Uterus (tissue), 4 donors: ENCODE measurements around the gene ATP11A. TPM values are rescaled to one million over a fixed set of nuclear protein-coding genes. Genes with fewer than 3 reads are reported as not detected.

Experiments
- DNase-seq, 2 donors: peaks; one replicate each; pipeline ENCODE4 v3.0.0-alpha.2; 2019 to 2020
- H3K27ac ChIP-seq, 2 donors: fragments of 200-600 bp; sonication (generic); 1 replicate in 1 of 2; 2 replicates in 1 of 2; pipeline ENCODE4 v1.5.1; 2016 to 2018
- H3K27me3 ChIP-seq, 2 donors: fragments of 200-600 bp; sonication (generic); one replicate each; pipeline ENCODE4 v1.5.1; 2018 to 2019; ENCODE audit warnings: control low read depth in 1 of 2
- H3K36me3 ChIP-seq, 2 donors: fragments of 200-600 bp; sonication (generic); one replicate each; pipeline ENCODE4 v1.5.1; 2019; ENCODE audit warnings: control low read depth in 1 of 2
- H3K4me1 ChIP-seq, 2 donors: fragments of 200-600 bp; sonication (generic); one replicate each; pipeline ENCODE4 v1.5.1; 2018 to 2019; ENCODE audit warnings: control low read depth in 1 of 2
- H3K4me3 ChIP-seq, 2 donors: fragments of 200-600 bp; sonication (generic); 1 replicate in 1 of 2; 2 replicates in 1 of 2; pipeline ENCODE4 v1.5.1; 2018 to 2019; ENCODE audit warnings: mild to moderate bottlenecking in 1 of 2
- H3K9me3 ChIP-seq, 2 donors: fragments of 200-600 bp; sonication (generic); one replicate each; pipeline ENCODE4 v1.5.1; 2019; ENCODE audit warnings: control low read depth in 1 of 2
- CTCF ChIP-seq, 4 experiments: fragments of 200-600 bp in 2 of 4; fragments of 450-650 bp in 2 of 4; sonication (generic) in 2 of 4; IDR thresholded peaks; one replicate each; pipeline ENCODE4 v1.5.1; 2016 to 2019; ENCODE audit warnings: antibody characterized with exemption in 4 of 4, mild to moderate bottlenecking in 2 of 4, moderate library complexity in 1 of 4
- POLR2A ChIP-seq, 2 donors: fragments of 450-650 bp; IDR thresholded peaks; one replicate each; pipeline ENCODE4 v1.6.1; 2016; ENCODE audit warnings: antibody characterized with exemption in 2 of 2, mild to moderate bottlenecking in 1 of 2, moderate library complexity in 1 of 2
- intact Hi-C: fragments of 100-400 bp; cut with DNase I; formaldehyde crosslinking; loops from one replicate; pipeline ENCODE4 v1.15.1; 2023; ENCODE audit warnings: low total_unique reads
- total RNA-seq, 4 donors: library from RNA; depleted of rRNA in 3 of 4; stranded (reverse); fragments of >200 nt in 3 of 4; gene quantifications; one replicate each; pipeline versions ENCODE4 v1.1.0 to v1.2.4, GENCODE V29; 2014 to 2023
- donor health status: DM: yes; HTN: yes; CAD: no.

Gene ATP11A
- total RNA-seq, 4 donors from 2014 or later = 12.8 to 149 (median 22.8) TPM

- no peak for DNase-seq
- H3K27me3 ChIP-seq = no peaks in the 10 kb centered on the region
- no peak overlapping the region for H3K27ac ChIP-seq
- intact Hi-C loops = no loop called here
- no peaks in the 10 kb centered on the region for H3K36me3 ChIP-seq
- H3K9me3 ChIP-seq = no peaks in the 10 kb centered on the region
- H3K4me3 ChIP-seq = no peak overlapping the region
- H3K4me1 ChIP-seq = no peaks in the 10 kb centered on the region
- TF ChIP-seq CTCF (IDR thresholded peaks at IDR 0.05) (no peak), POLR2A (IDR thresholded peaks at IDR 0.05) (no peak)
Measured at GRCh38 chr13:112932971-112933370, 243.1 kb downstream of the ATP11A start.

GRCh38 chr13:112933649-112934048, 243.8 kb downstream of the ATP11A start:
- Histone ChIP-seq H3K27ac (no peak overlapping the region), H3K9me3 (no peaks in the 10 kb centered on the region), H3K36me3 (no peaks in the 10 kb centered on the region), H3K4me1 (no peaks in the 10 kb centered on the region), H3K27me3 (no peaks in the 10 kb centered on the region), H3K4me3 (no peak overlapping the region)
- intact Hi-C loops = no loop called here
- TF ChIP-seq POLR2A (IDR thresholded peaks at IDR 0.05) = no peak
- no peak for TF ChIP-seq CTCF (IDR thresholded peaks at IDR 0.05)
- no peak for DNase-seq

- H3K27me3 ChIP-seq = no peaks in the 10 kb centered on the region
- no peak for TF ChIP-seq POLR2A (IDR thresholded peaks at IDR 0.05)
- no peak for TF ChIP-seq CTCF (IDR thresholded peaks at IDR 0.05)
- intact Hi-C loops = no loop called here
- no peaks in the 10 kb centered on the region for H3K4me1 ChIP-seq
- no peak for DNase-seq
- H3K9me3 ChIP-seq = no peaks in the 10 kb centered on the region
- H3K36me3 ChIP-seq = no peaks in the 10 kb centered on the region
- no peak overlapping the region for H3K27ac ChIP-seq
- no peak overlapping the region for H3K4me3 ChIP-seq
Measured at GRCh38 chr13:112934078-112934477, 244.2 kb downstream of the ATP11A start.

Other genes with a start within 250 kb of the ATP11A start
- 10 to 100 TPM; 19.7 to 62.3 (median 38.8) TPM for gene TUBGCP3, start 101.9 kb upstream of the ATP11A start, total RNA-seq